HepG2 (cell line): Measurements from ENCODE around the gene ARIH2. TPM values are rescaled to one million over a fixed set of nuclear protein-coding genes. Genes with fewer than 3 reads are reported as not detected.

Experiments
- AGO1 ChIP-seq: fragments of 200-400 bp; formaldehyde crosslinking; IDR thresholded peaks from 2 replicates; pipeline ENCODE4 v1.6.1; 2017; ENCODE audit warnings: mild to moderate bottlenecking, low read depth, low read length, moderate library complexity; ENCODE audit not compliant: poor library complexity, severe bottlenecking
- CEBPG ChIP-seq: IDR thresholded peaks from 2 replicates; pipeline ENCODE4 v1.6.1; 2016
- DPF2 ChIP-seq: sonication (generic); formaldehyde crosslinking; IDR thresholded peaks from 2 replicates; pipeline ENCODE4 v1.4.0; 2020; ENCODE audit warnings: mild to moderate bottlenecking, low read depth, missing genetic modification reagents, borderline replicate concordance
- GFI1 ChIP-seq: sonication (generic); formaldehyde crosslinking; IDR thresholded peaks from 2 replicates; pipeline ENCODE4 v1.5.0; 2020; ENCODE audit warnings: missing genetic modification reagents, mild to moderate bottlenecking, borderline replicate concordance
- HOXA5 ChIP-seq: sonication (generic); formaldehyde crosslinking; IDR thresholded peaks from 2 replicates; pipeline ENCODE4 v1.4.0; 2020; ENCODE audit warnings: missing genetic modification reagents
- IKZF4 ChIP-seq: sonication (generic); formaldehyde crosslinking; IDR thresholded peaks from 2 replicates; pipeline ENCODE4 v1.5.1; 2020; ENCODE audit warnings: borderline replicate concordance, mild to moderate bottlenecking, low read depth, missing genetic modification reagents; ENCODE audit errors: not compliant biosample characterization
- POLR2AphosphoS5 ChIP-seq: IDR thresholded peaks from 2 replicates; pipeline ENCODE4 v1.6.1; 2012; ENCODE audit warnings: low read depth, low read length
- RFXANK ChIP-seq: IDR thresholded peaks from 2 replicates; pipeline ENCODE4 v1.6.1; 2016
- SMAD9 ChIP-seq: sonication (generic); formaldehyde crosslinking; IDR thresholded peaks from 2 replicates; pipeline ENCODE4 v1.5.1; 2020; ENCODE audit warnings: mild to moderate bottlenecking, missing genetic modification reagents
- SNAPC2 ChIP-seq: sonication (generic); formaldehyde crosslinking; IDR thresholded peaks from 2 replicates; pipeline ENCODE4 v1.8.1; 2022; ENCODE audit warnings: mild to moderate bottlenecking, missing genetic modification reagents
- SP2 ChIP-seq: sonication (generic); formaldehyde crosslinking; IDR thresholded peaks from 2 replicates; pipeline ENCODE4 v1.5.1; 2020; ENCODE audit warnings: mild to moderate bottlenecking, missing genetic modification reagents
- SP5 ChIP-seq: IDR thresholded peaks from 2 replicates; pipeline ENCODE4 v1.6.1; 2016; ENCODE audit warnings: low read depth, borderline replicate concordance
- ZMAT3 ChIP-seq: sonication (generic); formaldehyde crosslinking; conservative IDR thresholded peaks from 2 replicates; pipeline ENCODE4 v1.7.0; 2021; ENCODE audit warnings: missing genetic modification reagents
- ZNF343 ChIP-seq: sonication (generic); formaldehyde crosslinking; IDR thresholded peaks from 2 replicates; pipeline ENCODE4 v1.4.0; 2020; ENCODE audit warnings: mild to moderate bottlenecking, missing genetic modification reagents
- ZNF367 ChIP-seq: sonication (generic); formaldehyde crosslinking; IDR thresholded peaks from 2 replicates; pipeline ENCODE4 v1.4.0; 2020; ENCODE audit warnings: missing genetic modification reagents, borderline replicate concordance
- ZNF383 ChIP-seq: sonication (generic); formaldehyde crosslinking; IDR thresholded peaks from 2 replicates; pipeline ENCODE4 v1.4.0; 2020; ENCODE audit warnings: missing genetic modification reagents, mild to moderate bottlenecking, borderline replicate concordance
- ZNF446 ChIP-seq: sonication (generic); formaldehyde crosslinking; IDR thresholded peaks from 2 replicates; pipeline ENCODE4 v1.5.0; 2020; ENCODE audit warnings: mild to moderate bottlenecking, missing genetic modification reagents
- ZNF615 ChIP-seq: sonication (generic); formaldehyde crosslinking; IDR thresholded peaks from 2 replicates; pipeline ENCODE4 v1.5.0; 2020; ENCODE audit warnings: mild to moderate bottlenecking, missing genetic modification reagents, borderline replicate concordance
- polyA plus RNA-seq, 8 experiments: library from polyadenylated mRNA; depleted of rRNA in 3 of 8; stranded (reverse) in 7 of 8; unstranded in 1 of 8; fragments of >200 nt; fragmentation: Illumina TruSeq in 4 of 8; extraction: Trizol in 4 of 8; gene quantifications; 2 replicates each; pipeline versions ENCODE4 v1.2.1 to v1.2.3, GENCODE V29; 2011 to 2016; ENCODE audit warnings: low read depth in 4 of 8, missing spikeins in 1 of 8, mixed read lengths in 1 of 8; ENCODE audit not compliant: insufficient read depth in 1 of 8
- total RNA-seq, 5 experiments: library from RNA; depleted of rRNA; stranded (reverse); fragments of >200 nt; fragmentation: Illumina TruSeq; extraction: Trizol; gene quantifications; 2 replicates each; pipeline ENCODE4 v1.2.3, GENCODE V29; 2016; ENCODE audit warnings: low read depth in 1 of 5
- TF ChIP-seq, protein P1 (sequence below): sonication (generic); formaldehyde crosslinking; IDR thresholded peaks from 2 replicates; pipeline ENCODE4 v1.9.0; 2021; ENCODE audit warnings: missing genetic modification reagents, mild to moderate bottlenecking, borderline replicate concordance
- TF ChIP-seq, protein P2 (sequence below): sonication (generic); formaldehyde crosslinking; IDR thresholded peaks from 2 replicates; pipeline ENCODE4 v1.4.0; 2020; ENCODE audit warnings: missing genetic modification reagents, borderline replicate concordance
- TF ChIP-seq, protein P3 (sequence below): sonication (generic); formaldehyde crosslinking; IDR thresholded peaks from 2 replicates; pipeline ENCODE4 v1.4.0; 2020; ENCODE audit warnings: mild to moderate bottlenecking, missing genetic modification reagents, borderline replicate concordance
- TF ChIP-seq, protein P4 (sequence below): sonication (generic); formaldehyde crosslinking; IDR thresholded peaks from 2 replicates; pipeline ENCODE4 v1.8.0; 2022; ENCODE audit warnings: missing genetic modification reagents, mild to moderate bottlenecking, borderline replicate concordance

ARIH2 gene
- total and polyA plus RNA-seq, 2 of the 13 experiments (the other 11 are each of a cell fraction or from before 2014, with no cell fraction given) = 64.8 to 83.3 TPM

DNA sequence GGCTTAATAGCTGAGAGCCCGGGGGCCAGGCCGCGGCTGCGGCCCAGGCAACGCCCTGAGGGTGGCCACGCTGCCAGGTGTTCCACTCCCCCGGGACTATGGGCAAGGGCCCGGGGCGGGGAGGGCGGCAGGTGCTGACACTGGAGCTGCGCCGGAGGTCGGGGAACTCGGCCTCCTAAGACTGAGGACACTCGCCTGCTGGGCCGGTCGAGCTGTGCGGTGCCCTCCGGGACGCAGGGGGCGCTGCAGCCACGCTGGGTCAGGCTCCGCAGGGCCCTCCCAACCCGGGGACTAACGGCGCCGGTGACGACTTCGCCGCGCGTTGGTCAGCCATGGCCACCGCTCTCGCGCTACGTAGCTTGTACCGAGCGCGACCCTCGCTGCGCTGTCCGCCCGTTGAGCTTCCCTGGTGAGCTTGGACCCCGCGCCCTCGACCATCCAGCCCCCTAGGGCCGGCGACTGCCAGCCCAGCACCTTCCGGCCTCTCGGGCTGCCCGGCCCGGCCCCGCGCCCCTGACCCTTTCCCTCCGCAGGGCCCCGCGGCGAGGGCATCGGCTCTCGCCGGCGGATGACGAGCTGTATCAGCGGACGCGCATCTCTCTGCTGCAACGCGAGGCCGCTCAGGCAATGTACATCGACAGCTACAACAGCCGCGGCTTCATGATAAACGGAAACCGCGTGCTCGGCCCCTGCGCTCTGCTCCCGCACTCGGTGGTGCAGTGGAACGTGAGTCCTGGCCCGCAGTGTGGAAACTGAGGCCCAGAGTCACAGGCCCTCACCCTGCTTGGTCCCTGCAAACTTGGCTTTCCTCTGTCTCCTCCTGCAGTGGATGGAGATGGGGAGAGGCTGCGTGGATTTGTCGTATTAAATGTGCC, 103.4 kb downstream of the ARIH2 start, which contains the start of gene NDUFAF3 (continued):
- TF ChIP-seq, protein P1, sequence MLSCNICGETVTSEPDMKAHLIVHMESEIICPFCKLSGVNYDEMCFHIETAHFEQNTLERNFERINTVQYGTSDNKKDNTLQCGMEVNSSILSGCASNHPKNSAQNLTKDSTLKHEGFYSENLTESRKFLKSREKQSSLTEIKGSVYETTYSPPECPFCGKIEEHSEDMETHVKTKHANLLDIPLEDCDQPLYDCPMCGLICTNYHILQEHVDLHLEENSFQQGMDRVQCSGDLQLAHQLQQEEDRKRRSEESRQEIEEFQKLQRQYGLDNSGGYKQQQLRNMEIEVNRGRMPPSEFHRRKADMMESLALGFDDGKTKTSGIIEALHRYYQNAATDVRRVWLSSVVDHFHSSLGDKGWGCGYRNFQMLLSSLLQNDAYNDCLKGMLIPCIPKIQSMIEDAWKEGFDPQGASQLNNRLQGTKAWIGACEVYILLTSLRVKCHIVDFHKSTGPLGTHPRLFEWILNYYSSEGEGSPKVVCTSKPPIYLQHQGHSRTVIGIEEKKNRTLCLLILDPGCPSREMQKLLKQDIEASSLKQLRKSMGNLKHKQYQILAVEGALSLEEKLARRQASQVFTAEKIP = no peak
- peak; percentile 5; the same call in 1 of the 2 replicates for TF ChIP-seq SP5
- TF ChIP-seq, protein P2, sequence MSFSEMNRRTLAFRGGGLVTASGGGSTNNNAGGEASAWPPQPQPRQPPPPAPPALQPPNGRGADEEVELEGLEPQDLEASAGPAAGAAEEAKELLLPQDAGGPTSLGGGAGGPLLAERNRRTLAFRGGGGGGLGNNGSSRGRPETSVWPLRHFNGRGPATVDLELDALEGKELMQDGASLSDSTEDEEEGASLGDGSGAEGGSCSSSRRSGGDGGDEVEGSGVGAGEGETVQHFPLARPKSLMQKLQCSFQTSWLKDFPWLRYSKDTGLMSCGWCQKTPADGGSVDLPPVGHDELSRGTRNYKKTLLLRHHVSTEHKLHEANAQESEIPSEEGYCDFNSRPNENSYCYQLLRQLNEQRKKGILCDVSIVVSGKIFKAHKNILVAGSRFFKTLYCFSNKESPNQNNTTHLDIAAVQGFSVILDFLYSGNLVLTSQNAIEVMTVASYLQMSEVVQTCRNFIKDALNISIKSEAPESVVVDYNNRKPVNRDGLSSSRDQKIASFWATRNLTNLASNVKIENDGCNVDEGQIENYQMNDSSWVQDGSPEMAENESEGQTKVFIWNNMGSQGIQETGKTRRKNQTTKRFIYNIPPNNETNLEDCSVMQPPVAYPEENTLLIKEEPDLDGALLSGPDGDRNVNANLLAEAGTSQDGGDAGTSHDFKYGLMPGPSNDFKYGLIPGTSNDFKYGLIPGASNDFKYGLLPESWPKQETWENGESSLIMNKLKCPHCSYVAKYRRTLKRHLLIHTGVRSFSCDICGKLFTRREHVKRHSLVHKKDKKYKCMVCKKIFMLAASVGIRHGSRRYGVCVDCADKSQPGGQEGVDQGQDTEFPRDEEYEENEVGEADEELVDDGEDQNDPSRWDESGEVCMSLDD = peak; percentile 80; the same call in 1 of the 2 replicates
- 0 out of 2 replicates have a peak, but pooled peaks have one; percentile 16 for TF ChIP-seq ZNF343 (CRISPR knock-in tag)
- TF ChIP-seq ZNF367 (CRISPR knock-in tag) = peak; percentile 82; the same call in 1 of the 2 replicates
- TF ChIP-seq GFI1 = peak; percentile 72; the same call in 1 of the 2 replicates
- peak; percentile 40 for TF ChIP-seq SP2
- no peak for TF ChIP-seq ZNF383
- TF ChIP-seq DPF2 (CRISPR knock-in tag) = no peak
- TF ChIP-seq, protein P3, sequence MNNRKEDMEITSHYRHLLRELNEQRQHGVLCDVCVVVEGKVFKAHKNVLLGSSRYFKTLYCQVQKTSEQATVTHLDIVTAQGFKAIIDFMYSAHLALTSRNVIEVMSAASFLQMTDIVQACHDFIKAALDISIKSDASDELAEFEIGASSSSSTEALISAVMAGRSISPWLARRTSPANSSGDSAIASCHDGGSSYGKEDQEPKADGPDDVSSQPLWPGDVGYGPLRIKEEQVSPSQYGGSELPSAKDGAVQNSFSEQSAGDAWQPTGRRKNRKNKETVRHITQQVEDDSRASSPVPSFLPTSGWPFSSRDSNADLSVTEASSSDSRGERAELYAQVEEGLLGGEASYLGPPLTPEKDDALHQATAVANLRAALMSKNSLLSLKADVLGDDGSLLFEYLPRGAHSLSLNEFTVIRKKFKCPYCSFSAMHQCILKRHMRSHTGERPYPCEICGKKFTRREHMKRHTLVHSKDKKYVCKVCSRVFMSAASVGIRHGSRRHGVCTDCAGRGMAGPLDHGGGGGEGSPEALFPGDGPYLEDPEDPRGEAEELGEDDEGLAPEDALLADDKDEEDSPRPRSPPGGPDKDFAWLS (CRISPR knock-in tag) = no peak
- TF ChIP-seq ZMAT3 (CRISPR knock-in tag) = no peak; the same call in 1 of the 2 replicates
- TF ChIP-seq IKZF4 (CRISPR knock-in tag) = peak; percentile 68
- TF ChIP-seq SNAPC2 (CRISPR knock-in tag) = peak; percentile 60; the same call in 1 of the 2 replicates
- TF ChIP-seq ZNF615 (CRISPR knock-in tag) = no peak
- TF ChIP-seq POLR2AphosphoS5 = peak; percentile 78
- no peak for TF ChIP-seq RFXANK
- no peak; the same call in 1 of the 2 replicates for TF ChIP-seq HOXA5
- no peak; the same call in 1 of the 2 replicates for TF ChIP-seq ZNF446 (CRISPR knock-in tag)
- 0 out of 2 replicates have a peak, but pooled peaks have one; percentile 8 for TF ChIP-seq CEBPG (CRISPR knock-in tag)
- no peak for TF ChIP-seq SMAD9 (CRISPR knock-in tag)
- TF ChIP-seq, protein P4, sequence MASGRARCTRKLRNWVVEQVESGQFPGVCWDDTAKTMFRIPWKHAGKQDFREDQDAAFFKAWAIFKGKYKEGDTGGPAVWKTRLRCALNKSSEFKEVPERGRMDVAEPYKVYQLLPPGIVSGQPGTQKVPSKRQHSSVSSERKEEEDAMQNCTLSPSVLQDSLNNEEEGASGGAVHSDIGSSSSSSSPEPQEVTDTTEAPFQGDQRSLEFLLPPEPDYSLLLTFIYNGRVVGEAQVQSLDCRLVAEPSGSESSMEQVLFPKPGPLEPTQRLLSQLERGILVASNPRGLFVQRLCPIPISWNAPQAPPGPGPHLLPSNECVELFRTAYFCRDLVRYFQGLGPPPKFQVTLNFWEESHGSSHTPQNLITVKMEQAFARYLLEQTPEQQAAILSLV = no peak; the same call in 1 of the 2 replicates
- peak; percentile 32 for TF ChIP-seq AGO1
